Prostate gland (tissue), 2 donors: ENCODE results near the gene COX11. TPM values are rescaled to one million over a fixed set of nuclear protein-coding genes. Genes with fewer than 3 reads are reported as not detected.
A peak's percentile ranks its signal among the peaks of the same experiment; 100 is the strongest.

ENCODE experiments used
- DNase-seq: peaks from one replicate; pipeline ENCODE4 v3.0.0-alpha.2; 2019; ENCODE audit warnings: low spot score
- H3K27ac ChIP-seq, 2 donors: fragments of 200-600 bp; sonication (generic); 2 replicates each; pipeline ENCODE4 v1.5.1; 2017 to 2019
- H3K27me3 ChIP-seq: fragments of 200-600 bp; sonication (generic); replicated peaks from 2 replicates; pipeline ENCODE4 v1.5.1; 2019; ENCODE audit not compliant: insufficient read depth
- H3K36me3 ChIP-seq, 2 donors: fragments of 200-600 bp; sonication (generic); 1 replicate in 1 of 2; 2 replicates in 1 of 2; pipeline versions ENCODE4 v1.5.1 to v1.8.1; 2017 to 2019
- H3K4me1 ChIP-seq: fragments of 200-600 bp; sonication (generic); replicated peaks from 2 replicates; pipeline ENCODE4 v1.5.1; 2019
- H3K4me3 ChIP-seq, 2 donors: fragments of 200-600 bp; sonication (generic); 2 replicates each; pipeline ENCODE4 v1.5.1; 2017 to 2019
- H3K9me3 ChIP-seq: fragments of 200-600 bp; sonication (generic); 2 replicates; pipeline ENCODE4 v1.5.1; 2017
- POLR2A ChIP-seq: fragments of 450-650 bp; IDR thresholded peaks from one replicate; pipeline ENCODE4 v1.6.1; 2016; ENCODE audit warnings: antibody characterized with exemption, mild to moderate bottlenecking
- POLR2AphosphoS5 ChIP-seq: sonication (generic); formaldehyde crosslinking; IDR thresholded peaks from one replicate; pipeline ENCODE4 v1.6.1; 2017; ENCODE audit warnings: antibody characterized with exemption
- WGBS: methylation state at CpG from one replicate; pipeline ENCODE4 v1.1.5; 2018; 5-methylcytosine and 5-hydroxymethylcytosine counted together
- intact Hi-C: fragments of 100-400 bp; cut with DNase I; formaldehyde crosslinking; loops from one replicate; pipeline ENCODE4 v1.14.2; 2022
- total RNA-seq, 2 donors: library from RNA; depleted of rRNA; stranded (reverse); fragments of >200 nt; gene quantifications; one replicate each; pipeline ENCODE4 v1.1.0, GENCODE V29; 2016
- TF ChIP-seq, protein P1 (sequence below), 4 experiments: fragments of 200-600 bp in 2 of 4; fragments of 450-650 bp in 2 of 4; sonication (generic) in 2 of 4; IDR thresholded peaks; 1 replicate in 3 of 4; 2 replicates in 1 of 4; pipeline ENCODE4 v1.5.1; 2016 to 2019; ENCODE audit warnings: antibody characterized with exemption in 4 of 4, mild to moderate bottlenecking in 2 of 4, moderate library complexity in 2 of 4

Gene COX11
- total RNA-seq, 2 donors from 2014 or later, result 33.1 to 82.1 TPM

DNA sequence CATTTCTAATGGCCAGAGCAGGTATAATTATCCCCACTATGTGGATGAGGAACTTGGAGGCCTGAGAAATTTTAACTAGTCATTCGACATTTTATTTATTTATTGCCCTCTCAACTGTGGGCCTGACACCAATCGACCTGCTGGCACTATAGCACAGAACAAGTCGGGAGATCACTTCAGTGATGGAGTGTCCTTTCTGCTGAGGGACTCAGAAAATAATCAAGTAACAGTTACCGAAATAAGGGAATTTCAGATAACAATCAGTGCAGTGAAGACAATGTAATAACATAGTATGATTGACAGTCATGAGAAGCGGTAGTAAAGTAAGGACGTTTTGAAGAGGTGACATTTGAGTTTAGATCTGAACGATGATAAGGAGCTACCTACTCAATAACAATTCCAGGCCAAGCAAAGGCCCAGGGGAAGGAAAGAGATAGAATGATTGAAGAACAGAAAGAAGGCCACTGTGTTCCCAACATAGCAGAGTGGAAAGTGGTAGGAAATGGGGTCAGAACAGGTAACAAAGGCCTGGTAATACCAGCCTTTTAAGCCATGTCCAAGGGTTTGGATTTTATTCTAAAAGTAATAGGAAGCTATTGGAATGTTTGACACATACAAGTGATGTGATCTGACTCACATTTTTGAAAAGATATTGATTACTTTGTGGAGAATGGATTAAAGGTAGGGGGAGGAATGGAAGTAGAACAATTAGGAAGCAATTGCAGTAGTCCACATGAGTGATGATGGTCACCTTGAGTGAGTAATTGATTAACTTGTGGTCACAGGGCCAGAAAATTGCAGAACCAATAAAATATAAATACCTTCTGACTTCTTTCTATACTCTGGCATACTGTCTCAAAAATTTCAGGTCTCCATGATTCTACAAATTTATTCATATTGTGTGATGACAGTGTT is 1.5 kb upstream of the COX11 start:
- Histone ChIP-seq H3K4me3 (peak overlapping the region; percentile 68 to 83), H3K9me3 (no peaks in the 10 kb centered on the region)
- intact Hi-C loops, result loop anchor here (5.0 kb wide), 1 partner anchor 68 kb away; the partner anchor contains the start of gene TOM1L1

GRCh38 chr17:54968988-54969332 is 506 bp upstream of the COX11 start:
- peak; percentile 24 for DNase-seq
- 0% methylated on average over 13 of the region's 13 CpGs for WGBS
- Histone ChIP-seq H3K36me3 (no peaks in the 10 kb centered on the region), H3K4me1 (peaks cover 4% of the 10 kb centered on the region), H3K27ac (peak overlapping the region; percentile 81 to 83), H3K27me3 (no peaks in the 10 kb centered on the region), H3K4me3 (peak overlapping the region; percentile 68 to 83), H3K9me3 (no peaks in the 10 kb centered on the region)
- TF ChIP-seq, protein P1, sequence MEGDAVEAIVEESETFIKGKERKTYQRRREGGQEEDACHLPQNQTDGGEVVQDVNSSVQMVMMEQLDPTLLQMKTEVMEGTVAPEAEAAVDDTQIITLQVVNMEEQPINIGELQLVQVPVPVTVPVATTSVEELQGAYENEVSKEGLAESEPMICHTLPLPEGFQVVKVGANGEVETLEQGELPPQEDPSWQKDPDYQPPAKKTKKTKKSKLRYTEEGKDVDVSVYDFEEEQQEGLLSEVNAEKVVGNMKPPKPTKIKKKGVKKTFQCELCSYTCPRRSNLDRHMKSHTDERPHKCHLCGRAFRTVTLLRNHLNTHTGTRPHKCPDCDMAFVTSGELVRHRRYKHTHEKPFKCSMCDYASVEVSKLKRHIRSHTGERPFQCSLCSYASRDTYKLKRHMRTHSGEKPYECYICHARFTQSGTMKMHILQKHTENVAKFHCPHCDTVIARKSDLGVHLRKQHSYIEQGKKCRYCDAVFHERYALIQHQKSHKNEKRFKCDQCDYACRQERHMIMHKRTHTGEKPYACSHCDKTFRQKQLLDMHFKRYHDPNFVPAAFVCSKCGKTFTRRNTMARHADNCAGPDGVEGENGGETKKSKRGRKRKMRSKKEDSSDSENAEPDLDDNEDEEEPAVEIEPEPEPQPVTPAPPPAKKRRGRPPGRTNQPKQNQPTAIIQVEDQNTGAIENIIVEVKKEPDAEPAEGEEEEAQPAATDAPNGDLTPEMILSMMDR (IDR thresholded peaks at IDR 0.05), result no peak
- TF ChIP-seq POLR2A (no peak), POLR2AphosphoS5 (no peak)
- intact Hi-C loops, result loop anchor here (5.0 kb wide), 1 partner anchor 67 kb away; the partner anchor contains the start of gene TOM1L1

More for the DNA sequence above, 1.5 kb upstream of the COX11 start:
- 15% methylated on average over 7 of the region's 7 CpGs for WGBS
- DNase-seq, result no peak
- Histone ChIP-seq H3K4me1 (peaks cover 4% of the 10 kb centered on the region), H3K27ac (peak overlapping the region; percentile 81 to 83), H3K27me3 (no peaks in the 10 kb centered on the region), H3K36me3 (no peaks in the 10 kb centered on the region)
- TF ChIP-seq, protein P1 (IDR thresholded peaks at IDR 0.05), result no peak
- TF ChIP-seq POLR2A (no peak), POLR2AphosphoS5 (no peak)

DNA sequence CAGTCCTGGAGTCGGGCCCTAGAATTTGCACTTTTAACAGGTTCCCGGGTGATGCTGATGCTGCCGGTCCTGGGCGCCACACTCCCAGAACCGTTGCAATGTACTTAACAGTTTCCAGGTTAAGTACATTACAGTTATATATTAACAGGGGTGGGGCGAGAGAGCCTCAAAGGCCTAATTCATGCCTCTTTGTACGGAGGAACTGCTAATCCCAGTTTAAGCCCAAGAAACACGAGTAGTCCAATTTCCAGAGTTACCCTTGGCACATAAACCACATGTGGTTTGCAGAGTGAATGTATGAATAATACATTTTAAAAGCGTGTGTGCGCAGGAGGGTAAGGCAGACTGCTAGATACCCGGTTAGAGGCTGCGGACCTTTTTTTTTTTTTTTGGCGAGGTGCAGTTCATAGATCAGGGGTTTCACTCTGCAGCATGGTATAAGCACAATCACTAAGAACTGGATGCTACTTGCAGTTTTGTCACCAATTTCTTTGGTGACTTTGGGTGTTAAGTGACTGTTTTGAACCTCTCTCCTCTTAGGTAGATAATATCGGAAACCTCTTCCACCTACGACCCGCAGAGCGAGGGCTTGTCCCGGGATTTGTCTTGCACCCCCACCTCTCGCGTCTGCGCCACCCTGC is 713 bp downstream of the COX11 start:
- no peak for DNase-seq
- Histone ChIP-seq H3K4me1 (peaks cover 4% of the 10 kb centered on the region), H3K27ac (peak overlapping the region; percentile 81 to 83), H3K9me3 (no peaks in the 10 kb centered on the region), H3K4me3 (peak overlapping the region; percentile 68 to 83), H3K36me3 (no peaks in the 10 kb centered on the region), H3K27me3 (no peaks in the 10 kb centered on the region)
- intact Hi-C loops, result loop anchor here (5.0 kb wide), 1 partner anchor 65 kb away; the partner anchor contains the start of gene TOM1L1
- WGBS, result 1% methylated on average over 21 of the region's 21 CpGs
- TF ChIP-seq POLR2AphosphoS5 (no peak), POLR2A (no peak)
- TF ChIP-seq, protein P1 (IDR thresholded peaks at IDR 0.05), result peak in 1 of 4 experiments; percentile 46

DNA sequence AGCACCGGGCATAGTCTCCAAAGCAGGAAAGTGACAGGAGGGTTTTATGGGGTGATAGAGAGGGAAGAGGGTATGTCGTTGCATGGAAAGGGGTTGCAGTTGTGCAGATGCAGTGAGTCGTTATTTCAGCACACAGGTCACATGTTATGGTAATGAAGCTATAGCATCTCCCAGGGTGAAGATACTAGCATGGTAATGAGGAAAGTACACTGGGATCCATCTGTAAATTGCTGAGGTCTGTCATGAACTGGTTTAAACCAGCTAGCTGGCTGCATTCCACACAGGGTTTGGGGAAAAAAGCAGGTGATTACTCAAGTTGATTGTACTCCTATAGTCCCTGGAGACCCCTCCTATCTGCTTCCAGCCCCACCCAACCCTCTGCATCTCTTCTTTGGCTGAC is 11.7 kb downstream of the COX11 start:
- 38% methylated on average over 3 of the region's 3 CpGs for WGBS
- no peaks in the 10 kb centered on the region for H3K9me3 ChIP-seq
- H3K4me3 ChIP-seq, result no peak overlapping the region
- peaks cover 0 to 2% of the 10 kb centered on the region in 2 donors for H3K36me3 ChIP-seq
- H3K27me3 ChIP-seq, result no peaks in the 10 kb centered on the region
- no peak for DNase-seq
- no peaks in the 10 kb centered on the region for H3K4me1 ChIP-seq
- intact Hi-C loops, result no loop called here
- no peak overlapping the region for H3K27ac ChIP-seq
- TF ChIP-seq POLR2A, result no peak

DNA sequence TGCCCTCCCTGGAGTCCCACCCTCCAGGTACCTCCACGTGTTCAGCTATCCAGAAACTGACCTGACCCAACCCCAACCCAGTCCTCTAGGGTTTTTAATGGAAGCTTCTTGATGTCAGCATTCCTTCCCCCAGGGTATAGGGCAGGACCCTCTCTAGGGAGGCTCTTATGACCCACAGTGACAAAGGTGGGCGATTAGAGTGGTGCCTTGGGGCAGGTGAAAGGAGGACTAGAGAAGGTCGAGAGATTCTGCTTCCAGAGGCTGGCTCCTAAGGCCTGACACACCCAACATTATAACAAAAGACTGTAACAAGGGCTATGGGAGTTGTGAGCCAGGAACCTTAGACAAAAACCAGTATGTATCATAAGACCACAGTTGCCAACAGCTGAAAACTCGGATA is 17.2 kb downstream of the COX11 start:
- DNase-seq, result no peak
- Histone ChIP-seq H3K27ac (no peak overlapping the region), H3K36me3 (no peaks in the 10 kb centered on the region), H3K27me3 (no peaks in the 10 kb centered on the region), H3K4me1 (no peaks in the 10 kb centered on the region), H3K4me3 (no peak overlapping the region), H3K9me3 (no peaks in the 10 kb centered on the region)
- WGBS, result 70% methylated on average over 4 of the region's 4 CpGs
- TF ChIP-seq POLR2AphosphoS5 (no peak), POLR2A (no peak)
- TF ChIP-seq, protein P1 (IDR thresholded peaks at IDR 0.05), result no peak
- intact Hi-C loops, result no loop called here
